IMR-90 (cell line): ENCODE data around the gene DYNLRB1. TPM values are rescaled to one million over a fixed set of nuclear protein-coding genes. Genes with fewer than 3 reads are reported as not detected.

Source experiments
- ATAC-seq: fragments of 200-7000 bp; cut with Tn5 transposase; 2 replicates; pipeline ENCODE4 v1.9.1; 2020; ENCODE audit warnings: low read depth, mild to moderate bottlenecking, moderate library complexity
- BruUV-seq: library from RNA; stranded (reverse); fragments of 400-500 nt; replicated peaks from 2 replicates; lab custom pipeline; 2021; lab: Mats Ljungman, UMichigan
- CTCF ChIA-PET: fragments of 300-600 bp; formaldehyde crosslinking; extraction: SDS; loops from one replicate; lab custom pipeline; 2021; ENCODE audit warnings: antibody characterized with exemption; lab: Yijun Ruan, JAX
- POLR2A ChIA-PET: fragments of 300-600 bp; sonication (Branson Sonifier 250); formaldehyde crosslinking; loops from one replicate; lab custom pipeline; 2022; ENCODE audit warnings: antibody characterized with exemption; ENCODE audit not compliant: unreplicated experiment; lab: Charles Lee
- DNase-seq: peaks from one replicate; pipeline ENCODE4 v3.0.0; 2013
- H2AFZ ChIP-seq: replicated peaks from 2 replicates; pipeline ENCODE3; 2013; ENCODE audit warnings: low read length, mild to moderate bottlenecking; ENCODE audit not compliant: poor library complexity
- H2AK5ac ChIP-seq: 2 replicates; pipeline ENCODE4 v1.6.1; 2013; ENCODE audit warnings: low read depth, low read length, inconsistent platforms
- H2AK9ac ChIP-seq: replicated peaks from 2 replicates; pipeline ENCODE3; 2013; ENCODE audit warnings: mild to moderate bottlenecking, low read depth, low read length, moderate library complexity; ENCODE audit not compliant: poor library complexity
- H2BK120ac ChIP-seq: 2 replicates; pipeline ENCODE4 v1.6.1; 2013; ENCODE audit warnings: low read depth, low read length, inconsistent platforms
- H2BK15ac ChIP-seq: 3 replicates; pipeline ENCODE4 v1.6.1; 2013; ENCODE audit warnings: low read depth, low read length, inconsistent platforms
- H2BK20ac ChIP-seq: 2 replicates; pipeline ENCODE4 v1.6.1; 2013; ENCODE audit warnings: low read depth, mild to moderate bottlenecking, inconsistent platforms, low read length, moderate library complexity
- H2BK5ac ChIP-seq: 2 replicates; pipeline ENCODE4 v1.6.1; 2013; ENCODE audit warnings: mild to moderate bottlenecking, low read depth, low read length, inconsistent platforms; ENCODE audit not compliant: poor library complexity, severe bottlenecking
- H3K14ac ChIP-seq: replicated peaks from 2 replicates; pipeline ENCODE4 v1.6.1; 2013; ENCODE audit warnings: low read depth, low read length, inconsistent platforms
- H3K18ac ChIP-seq: 2 replicates; pipeline ENCODE4 v1.6.1; 2013; ENCODE audit warnings: low read depth, low read length, control low read depth
- H3K23ac ChIP-seq: 2 replicates; pipeline ENCODE4 v1.6.1; 2013; ENCODE audit warnings: low read depth, low read length, inconsistent platforms
- H3K27ac ChIP-seq: 2 replicates; pipeline ENCODE4 v1.5.1; 2013; ENCODE audit warnings: mild to moderate bottlenecking, control low read depth, low read length; ENCODE audit not compliant: insufficient read depth
- H3K27me3 ChIP-seq: 2 replicates; pipeline ENCODE4 v1.6.1; 2013; ENCODE audit warnings: low read length; ENCODE audit not compliant: control insufficient read depth, insufficient read depth
- H3K36me3 ChIP-seq: 2 replicates; pipeline ENCODE4 v1.6.1; 2013; ENCODE audit warnings: low read length, mixed read lengths; ENCODE audit not compliant: control insufficient read depth, insufficient read depth
- H3K4ac ChIP-seq: 2 replicates; pipeline ENCODE4 v1.6.1; 2013; ENCODE audit warnings: low read depth, low read length, inconsistent platforms
- H3K4me1 ChIP-seq: 2 replicates; pipeline ENCODE4 v1.6.1; 2013; ENCODE audit warnings: low read length, mixed read lengths; ENCODE audit not compliant: control insufficient read depth, insufficient read depth
- H3K4me2 ChIP-seq: 2 replicates; pipeline ENCODE4 v1.6.1; 2013; ENCODE audit warnings: low read depth, mild to moderate bottlenecking, control low read depth, low read length, moderate library complexity
- H3K4me3 ChIP-seq: 2 replicates; pipeline ENCODE4 v1.5.1; 2013; ENCODE audit warnings: low read depth, mild to moderate bottlenecking, control low read depth, low read length, moderate library complexity; ENCODE audit not compliant: insufficient read depth
- H3K56ac ChIP-seq: 2 replicates; pipeline ENCODE4 v1.6.1; 2013; ENCODE audit warnings: low read length, inconsistent platforms; ENCODE audit not compliant: insufficient read depth; ENCODE audit errors: extremely low read depth
- H3K79me1 ChIP-seq, 2 experiments: 2 replicates each; pipeline ENCODE4 v1.6.1; 2013; ENCODE audit warnings: low read length in 2 of 2, inconsistent platforms in 1 of 2, low read depth in 1 of 2
- H3K9ac ChIP-seq: 2 replicates; pipeline ENCODE4 v1.6.1; 2013; ENCODE audit warnings: low read depth, low read length, control low read depth
- H3K9me1 ChIP-seq: 2 replicates; pipeline ENCODE4 v1.6.1; 2013; ENCODE audit warnings: low read length, inconsistent platforms; ENCODE audit not compliant: insufficient read depth
- H3K9me3 ChIP-seq: 2 replicates; pipeline ENCODE4 v1.6.1; 2013; ENCODE audit warnings: low read length; ENCODE audit not compliant: control insufficient read depth, insufficient read depth
- H4K20me1 ChIP-seq: 2 replicates; pipeline ENCODE4 v1.6.1; 2013; ENCODE audit warnings: low read length, inconsistent platforms; ENCODE audit not compliant: insufficient read depth
- H4K5ac ChIP-seq: 2 replicates; pipeline ENCODE4 v1.6.1; 2013; ENCODE audit warnings: mild to moderate bottlenecking, low read depth, low read length, control low read depth
- H4K8ac ChIP-seq, 2 experiments: 2 replicates each; pipeline ENCODE4 v1.6.1; 2013; ENCODE audit warnings: low read depth in 2 of 2, low read length in 2 of 2, control low read depth in 1 of 2, inconsistent platforms in 1 of 2
- H4K91ac ChIP-seq: 2 replicates; pipeline ENCODE4 v1.6.1; 2013; ENCODE audit warnings: low read depth, low read length, inconsistent platforms; ENCODE audit not compliant: insufficient read depth
- BHLHE40 ChIP-seq: fragments of 150-350 bp; IDR thresholded peaks from 2 replicates; pipeline ENCODE4 v1.6.1; 2016; ENCODE audit warnings: mild to moderate bottlenecking, low read depth, low read length
- CEBPB ChIP-seq: IDR thresholded peaks from 2 replicates; pipeline ENCODE4 v1.6.1; 2012; ENCODE audit warnings: low read depth, low read length, improper control_type of control experiment
- CHD1 ChIP-seq: IDR thresholded peaks from 2 replicates; pipeline ENCODE4 v1.6.1; 2012; ENCODE audit warnings: low read depth, low read length, improper control_type of control experiment
- FOS ChIP-seq: fragments of 150-350 bp; IDR thresholded peaks from 2 replicates; pipeline ENCODE4 v1.6.1; 2016; ENCODE audit warnings: low read depth, low read length
- MAFK ChIP-seq: IDR thresholded peaks from 2 replicates; pipeline ENCODE4 v1.6.1; 2012; ENCODE audit warnings: low read depth, low read length, improper control_type of control experiment
- MAZ ChIP-seq: IDR thresholded peaks from 2 replicates; pipeline ENCODE4 v1.6.1; 2012; ENCODE audit warnings: low read depth, mild to moderate bottlenecking, low read length, improper control_type of control experiment, moderate library complexity, borderline replicate concordance
- MXI1 ChIP-seq: IDR thresholded peaks from 2 replicates; pipeline ENCODE4 v1.6.1; 2012; ENCODE audit warnings: low read depth, mild to moderate bottlenecking, low read length, moderate library complexity, borderline replicate concordance
- NFE2L2 ChIP-seq: fragments of 150-350 bp; IDR thresholded peaks from 2 replicates; pipeline ENCODE4 v1.6.1; 2016; ENCODE audit warnings: low read depth, mild to moderate bottlenecking, low read length
- POLR2A ChIP-seq: IDR thresholded peaks from 2 replicates; pipeline ENCODE4 v1.6.1; 2012; ENCODE audit warnings: mild to moderate bottlenecking, low read depth, low read length
- RAD21 ChIP-seq: IDR thresholded peaks from 2 replicates; pipeline ENCODE4 v1.6.1; 2012; ENCODE audit warnings: low read length, improper control_type of control experiment
- RCOR1 ChIP-seq: IDR thresholded peaks from 2 replicates; pipeline ENCODE4 v1.6.1; 2012; ENCODE audit warnings: mild to moderate bottlenecking, low read length, improper control_type of control experiment; ENCODE audit not compliant: insufficient replicate concordance
- RFX5 ChIP-seq: IDR thresholded peaks from 2 replicates; pipeline ENCODE4 v1.8.0; 2012; ENCODE audit warnings: low read depth, mild to moderate bottlenecking, low read length, moderate library complexity
- SMC3 ChIP-seq: fragments of 150-350 bp; IDR thresholded peaks from 2 replicates; pipeline ENCODE4 v1.6.1; 2016; ENCODE audit warnings: low read depth, mild to moderate bottlenecking, antibody characterized with exemption, low read length, moderate library complexity
- USF2 ChIP-seq: fragments of 150-350 bp; IDR thresholded peaks from 2 replicates; pipeline ENCODE4 v1.6.1; 2017; ENCODE audit warnings: mild to moderate bottlenecking, antibody characterized with exemption, low read length, low read depth
- WGBS, 2 experiments: methylation state at CpG; one replicate each; pipeline versions ENCODE4 v1.1.5 to v1.1.7; 2013; ENCODE audit warnings: missing lambda C conversion rate in 2 of 2; ENCODE audit not compliant: insufficient read length in 1 of 2; ENCODE audit errors: extremely low coverage in 2 of 2; 5-methylcytosine and 5-hydroxymethylcytosine counted together
- dilution Hi-C: fragments of 300-500 bp; cut with HindIII; formaldehyde crosslinking; loops from one replicate; pipeline ENCODE4 v1.14.3; 2018; ENCODE audit warnings: low sequenced_read_pairs; ENCODE audit not compliant: unreplicated experiment
- in situ Hi-C: fragments of 300-500 bp; cut with MboI; formaldehyde crosslinking; loops from 3 replicates; pipeline ENCODE4 v1.14.3; 2019; ENCODE audit warnings: low sequenced_read_pairs, inconsistent platforms, mixed read lengths
- intact Hi-C: fragments of 100-400 bp; cut with micrococcal nuclease; formaldehyde crosslinking; loops from 2 replicates; pipeline ENCODE4 v1.10.0; 2022
- polyA plus RNA-seq, 3 experiments: library from polyadenylated mRNA; depleted of rRNA; stranded (reverse); fragments of >200 nt; gene quantifications; 2 replicates each; pipeline ENCODE4 v1.2.3, GENCODE V29; 2012; ENCODE audit warnings: low replicate concordance in 1 of 3
- total RNA-seq: library from RNA; depleted of rRNA; stranded (reverse); fragments of >200 nt; gene quantifications from 2 replicates; pipeline ENCODE4 v1.2.3, GENCODE V29; 2012
- TF ChIP-seq, protein P1 (sequence below): fragments of 150-350 bp; IDR thresholded peaks from 2 replicates; pipeline ENCODE4 v1.6.1; 2016; ENCODE audit warnings: low read depth, mild to moderate bottlenecking, low read length, moderate library complexity, borderline replicate concordance
- TF ChIP-seq, protein P2 (sequence below): conservative IDR thresholded peaks from 2 replicates; pipeline ENCODE4 v1.5.1; 2012; ENCODE audit warnings: mild to moderate bottlenecking, low read depth, low read length, improper control_type of control experiment

DYNLRB1 gene
- total and polyA plus RNA-seq, 2 of the 4 experiments (the other 2 are of a cell fraction): 82.4 to 380 TPM

GRCh38 chr20:34532756-34533155, 16.5 kb downstream of the DYNLRB1 start:
- ChIA-PET CTCF (no interaction called here), POLR2A (no interaction called here)
- Histone ChIP-seq H2BK15ac (no peak overlapping the region), H2BK5ac (no peak overlapping the region), H3K27ac (no peak overlapping the region), H3K14ac (no peak overlapping the region), H2AFZ (no peak overlapping the region), H3K18ac (no peak overlapping the region), H3K4me2 (no peak overlapping the region), H3K23ac (no peak overlapping the region), H3K79me1 (peaks cover 42 to 84% of the 10 kb centered on the region in 2 experiments), H3K4me3 (no peak overlapping the region), H3K4me1 (peaks cover 11% of the 10 kb centered on the region), H3K4ac (no peak overlapping the region), H4K8ac (no peak overlapping the region), H2BK120ac (no peak overlapping the region), H4K91ac (no peak overlapping the region), H3K9me3 (no peaks in the 10 kb centered on the region), H3K9ac (no peak overlapping the region), H3K36me3 (peaks cover 82% of the 10 kb centered on the region), H3K27me3 (no peaks in the 10 kb centered on the region), H2AK9ac (no peak overlapping the region), H2BK20ac (no peak overlapping the region), H3K9me1 (peaks cover 34% of the 10 kb centered on the region), H4K20me1 (peaks cover 17% of the 10 kb centered on the region), H3K56ac (no peak overlapping the region), H4K5ac (no peak overlapping the region), H2AK5ac (no peak overlapping the region)
- WGBS, 2 experiments: 100% methylated on average over 4 of the region's 7 CpGs; no CpG with 5 or more reads in 1 of the 2 experiments
- ATAC-seq (no peak), DNase-seq (no peak)
- BruUV-seq: no TSS peak
- intact Hi-C loops: no loop called here
- TF ChIP-seq NFE2L2: no peak
- TF ChIP-seq CHD1: no peak
- TF ChIP-seq MAZ: no peak
- TF ChIP-seq SMC3: no peak
- TF ChIP-seq RFX5: no peak
- TF ChIP-seq, protein P1, sequence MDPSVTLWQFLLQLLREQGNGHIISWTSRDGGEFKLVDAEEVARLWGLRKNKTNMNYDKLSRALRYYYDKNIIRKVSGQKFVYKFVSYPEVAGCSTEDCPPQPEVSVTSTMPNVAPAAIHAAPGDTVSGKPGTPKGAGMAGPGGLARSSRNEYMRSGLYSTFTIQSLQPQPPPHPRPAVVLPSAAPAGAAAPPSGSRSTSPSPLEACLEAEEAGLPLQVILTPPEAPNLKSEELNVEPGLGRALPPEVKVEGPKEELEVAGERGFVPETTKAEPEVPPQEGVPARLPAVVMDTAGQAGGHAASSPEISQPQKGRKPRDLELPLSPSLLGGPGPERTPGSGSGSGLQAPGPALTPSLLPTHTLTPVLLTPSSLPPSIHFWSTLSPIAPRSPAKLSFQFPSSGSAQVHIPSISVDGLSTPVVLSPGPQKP: no peak
- no peak for TF ChIP-seq MAFK
- TF ChIP-seq RCOR1: no peak
- TF ChIP-seq, protein P2, sequence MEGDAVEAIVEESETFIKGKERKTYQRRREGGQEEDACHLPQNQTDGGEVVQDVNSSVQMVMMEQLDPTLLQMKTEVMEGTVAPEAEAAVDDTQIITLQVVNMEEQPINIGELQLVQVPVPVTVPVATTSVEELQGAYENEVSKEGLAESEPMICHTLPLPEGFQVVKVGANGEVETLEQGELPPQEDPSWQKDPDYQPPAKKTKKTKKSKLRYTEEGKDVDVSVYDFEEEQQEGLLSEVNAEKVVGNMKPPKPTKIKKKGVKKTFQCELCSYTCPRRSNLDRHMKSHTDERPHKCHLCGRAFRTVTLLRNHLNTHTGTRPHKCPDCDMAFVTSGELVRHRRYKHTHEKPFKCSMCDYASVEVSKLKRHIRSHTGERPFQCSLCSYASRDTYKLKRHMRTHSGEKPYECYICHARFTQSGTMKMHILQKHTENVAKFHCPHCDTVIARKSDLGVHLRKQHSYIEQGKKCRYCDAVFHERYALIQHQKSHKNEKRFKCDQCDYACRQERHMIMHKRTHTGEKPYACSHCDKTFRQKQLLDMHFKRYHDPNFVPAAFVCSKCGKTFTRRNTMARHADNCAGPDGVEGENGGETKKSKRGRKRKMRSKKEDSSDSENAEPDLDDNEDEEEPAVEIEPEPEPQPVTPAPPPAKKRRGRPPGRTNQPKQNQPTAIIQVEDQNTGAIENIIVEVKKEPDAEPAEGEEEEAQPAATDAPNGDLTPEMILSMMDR: no peak
- no peak for TF ChIP-seq MXI1
- TF ChIP-seq USF2: no peak
- TF ChIP-seq RAD21: no peak
- no peak for TF ChIP-seq FOS
- no peak for TF ChIP-seq POLR2A
- TF ChIP-seq CEBPB: no peak
- no peak for TF ChIP-seq BHLHE40
- dilution Hi-C loops: no loop called here
- in situ Hi-C loops: no loop called here
